ENCODE data around the gene CCDC88B. TPM values are rescaled to one million over a fixed set of nuclear protein-coding genes. Genes with fewer than 3 reads are reported as not detected.

Gene CCDC88B
- total RNA-seq, 2 donors from 2014 or later, result 15.0 to 52.2 TPM

DNA sequence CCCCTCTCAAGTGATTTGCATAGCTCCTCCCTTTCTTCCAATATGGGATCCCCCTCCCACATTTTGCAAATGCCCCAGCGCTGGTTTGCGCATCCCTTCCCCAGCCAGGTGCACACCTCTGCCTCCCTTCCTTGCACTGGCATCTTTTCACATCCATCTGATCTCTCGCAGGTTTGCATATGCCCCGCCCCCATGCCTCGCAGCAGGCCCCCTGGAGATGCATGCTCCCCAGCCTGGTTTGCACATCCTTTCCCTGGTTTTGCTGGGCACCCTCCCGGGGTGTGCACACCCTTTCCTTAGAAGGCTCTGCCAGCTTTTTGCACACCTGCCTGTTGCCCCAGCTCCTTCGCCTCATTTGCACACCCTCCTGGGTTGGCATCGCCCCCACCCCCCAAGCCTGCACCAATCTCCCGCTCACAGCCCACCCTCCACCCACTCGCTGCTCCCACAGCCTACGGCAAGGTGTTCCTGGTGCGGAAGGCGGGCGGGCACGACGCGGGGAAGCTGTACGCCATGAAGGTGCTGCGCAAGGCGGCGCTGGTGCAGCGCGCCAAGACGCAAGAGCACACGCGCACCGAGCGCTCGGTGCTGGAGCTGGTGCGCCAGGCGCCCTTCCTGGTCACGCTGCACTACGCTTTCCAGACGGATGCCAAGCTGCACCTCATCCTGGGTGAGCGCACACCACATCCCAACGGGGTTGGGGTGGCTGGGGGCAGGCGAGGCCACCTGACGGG lies 19.9 kb downstream of the CCDC88B start:
- Histone ChIP-seq H3K4me3 (peak overlapping the region; percentile 93), H3K27ac (no peak overlapping the region), H3K4me1 (peaks cover 23% of the 10 kb centered on the region), H3K9ac (ENCODE audit: low read depth in 2 of 2, low read length in 2 of 2) (peak overlapping the region; percentile 97 to 99), H3K9me3 (no peaks in the 10 kb centered on the region), H3K27me3 (no peaks in the 10 kb centered on the region), H3K36me3 (no peaks in the 10 kb centered on the region)
- TF ChIP-seq CTCF (IDR thresholded peaks at IDR 0.05), result no peak
- DNase-seq, result no peak
- intact Hi-C loops (cut with DNase I), result loop anchor here (5.0 kb wide), 1 partner anchor 43 kb away; the partner anchor contains the start of genes PRDX5 and TRMT112

GRCh38 chr11:64360448-64360921 lies 20.5 kb downstream of the CCDC88B start:
- intact Hi-C loops (cut with DNase I), result no loop called here
- no peaks in the 10 kb centered on the region for H3K9me3 ChIP-seq
- DNase-seq, result no peak
- no peaks in the 10 kb centered on the region for H3K36me3 ChIP-seq
- no peaks in the 10 kb centered on the region for H3K27me3 ChIP-seq
- no peak for TF ChIP-seq CTCF (IDR thresholded peaks at IDR 0.05)
- H3K27ac ChIP-seq, result no peak overlapping the region
- peaks cover 20% of the 10 kb centered on the region for H3K4me1 ChIP-seq
- H3K4me3 ChIP-seq, result peak overlapping the region; percentile 93
- H3K9ac ChIP-seq (ENCODE audit: low read depth in 2 of 2, low read length in 2 of 2), result no peak overlapping the region

- no peaks in the 10 kb centered on the region for H3K36me3 ChIP-seq
- no peak for DNase-seq
- H3K9ac ChIP-seq (ENCODE audit: low read depth in 2 of 2, low read length in 2 of 2), result no peak overlapping the region
- no peaks in the 10 kb centered on the region for H3K27me3 ChIP-seq
- H3K4me3 ChIP-seq, result no peak overlapping the region
- TF ChIP-seq CTCF (IDR thresholded peaks at IDR 0.05), result no peak
- peaks cover 17% of the 10 kb centered on the region for H3K4me1 ChIP-seq
- intact Hi-C loops (cut with DNase I), result no loop called here
- no peaks in the 10 kb centered on the region for H3K9me3 ChIP-seq
- H3K27ac ChIP-seq, result no peak overlapping the region
Observed at GRCh38 chr11:64361659-64362058, 21.7 kb downstream of the CCDC88B start.

- no peak for DNase-seq
- intact Hi-C loops (cut with DNase I), result no loop called here
- Histone ChIP-seq H3K27me3 (no peaks in the 10 kb centered on the region), H3K9me3 (no peaks in the 10 kb centered on the region), H3K36me3 (no peaks in the 10 kb centered on the region), H3K4me3 (no peak overlapping the region), H3K9ac (ENCODE audit: low read depth in 2 of 2, low read length in 2 of 2) (no peak overlapping the region), H3K4me1 (peaks cover 17% of the 10 kb centered on the region), H3K27ac (no peak overlapping the region)
- no peak for TF ChIP-seq CTCF (IDR thresholded peaks at IDR 0.05)
Observed at GRCh38 chr11:64362339-64362738, 22.3 kb downstream of the CCDC88B start.

GRCh38 chr11:64364435-64364834 lies 24.4 kb downstream of the CCDC88B start:
- H3K4me1 ChIP-seq, result peaks cover 7% of the 10 kb centered on the region
- H3K9ac ChIP-seq (ENCODE audit: low read depth in 2 of 2, low read length in 2 of 2), result no peak overlapping the region
- no peak for DNase-seq
- H3K4me3 ChIP-seq, result no peak overlapping the region
- H3K27me3 ChIP-seq, result no peaks in the 10 kb centered on the region
- no peak overlapping the region for H3K27ac ChIP-seq
- no peaks in the 10 kb centered on the region for H3K36me3 ChIP-seq
- no peaks in the 10 kb centered on the region for H3K9me3 ChIP-seq
- no peak for TF ChIP-seq CTCF (IDR thresholded peaks at IDR 0.05)
- intact Hi-C loops (cut with DNase I), result no loop called here

Data from colonic mucosa (tissue), 4 donors.